ENCODE results near the gene ZDHHC9.

DNA sequence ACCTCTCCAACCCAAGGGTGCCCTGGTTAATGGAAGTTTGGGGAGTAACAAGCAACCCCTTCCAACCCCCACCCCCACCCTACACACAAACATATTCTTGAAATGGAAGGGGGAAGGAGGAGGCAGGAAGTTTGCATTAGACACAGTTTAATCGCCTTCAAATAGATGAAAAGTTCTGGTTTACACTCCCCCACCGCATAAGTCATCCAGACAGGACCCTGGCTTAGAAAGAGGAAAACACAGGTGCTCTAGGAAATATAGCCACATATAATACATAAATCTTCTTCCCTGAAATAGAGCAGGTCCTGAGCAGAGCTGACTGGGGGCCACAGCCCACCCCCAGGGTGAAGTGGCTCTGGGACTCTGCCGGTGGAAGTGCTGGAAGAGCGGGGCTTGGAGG is 38.9 kb downstream of the ZDHHC9 start:
- TF ChIP-seq, protein P1, sequence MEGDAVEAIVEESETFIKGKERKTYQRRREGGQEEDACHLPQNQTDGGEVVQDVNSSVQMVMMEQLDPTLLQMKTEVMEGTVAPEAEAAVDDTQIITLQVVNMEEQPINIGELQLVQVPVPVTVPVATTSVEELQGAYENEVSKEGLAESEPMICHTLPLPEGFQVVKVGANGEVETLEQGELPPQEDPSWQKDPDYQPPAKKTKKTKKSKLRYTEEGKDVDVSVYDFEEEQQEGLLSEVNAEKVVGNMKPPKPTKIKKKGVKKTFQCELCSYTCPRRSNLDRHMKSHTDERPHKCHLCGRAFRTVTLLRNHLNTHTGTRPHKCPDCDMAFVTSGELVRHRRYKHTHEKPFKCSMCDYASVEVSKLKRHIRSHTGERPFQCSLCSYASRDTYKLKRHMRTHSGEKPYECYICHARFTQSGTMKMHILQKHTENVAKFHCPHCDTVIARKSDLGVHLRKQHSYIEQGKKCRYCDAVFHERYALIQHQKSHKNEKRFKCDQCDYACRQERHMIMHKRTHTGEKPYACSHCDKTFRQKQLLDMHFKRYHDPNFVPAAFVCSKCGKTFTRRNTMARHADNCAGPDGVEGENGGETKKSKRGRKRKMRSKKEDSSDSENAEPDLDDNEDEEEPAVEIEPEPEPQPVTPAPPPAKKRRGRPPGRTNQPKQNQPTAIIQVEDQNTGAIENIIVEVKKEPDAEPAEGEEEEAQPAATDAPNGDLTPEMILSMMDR (conservative IDR thresholded peaks at IDR 0.05; ENCODE audit: low read depth, low read length) = no peak
- no peak for TF ChIP-seq EZH2phosphoT487 (IDR thresholded peaks at IDR 0.05; ENCODE audit: borderline replicate concordance, low read length)
- no peak for TF ChIP-seq EZH2 (IDR thresholded peaks at IDR 0.05; ENCODE audit: low read length, unreplicated experiment)

Measured in PC-3 (cell line).